Measurements from ENCODE around the gene MUC2. TPM values are rescaled to one million over a fixed set of nuclear protein-coding genes. Genes with fewer than 3 reads are reported as not detected.

The MUC2 gene
- total RNA-seq, 2 experiments from 2014 or later: not detected

DNA sequence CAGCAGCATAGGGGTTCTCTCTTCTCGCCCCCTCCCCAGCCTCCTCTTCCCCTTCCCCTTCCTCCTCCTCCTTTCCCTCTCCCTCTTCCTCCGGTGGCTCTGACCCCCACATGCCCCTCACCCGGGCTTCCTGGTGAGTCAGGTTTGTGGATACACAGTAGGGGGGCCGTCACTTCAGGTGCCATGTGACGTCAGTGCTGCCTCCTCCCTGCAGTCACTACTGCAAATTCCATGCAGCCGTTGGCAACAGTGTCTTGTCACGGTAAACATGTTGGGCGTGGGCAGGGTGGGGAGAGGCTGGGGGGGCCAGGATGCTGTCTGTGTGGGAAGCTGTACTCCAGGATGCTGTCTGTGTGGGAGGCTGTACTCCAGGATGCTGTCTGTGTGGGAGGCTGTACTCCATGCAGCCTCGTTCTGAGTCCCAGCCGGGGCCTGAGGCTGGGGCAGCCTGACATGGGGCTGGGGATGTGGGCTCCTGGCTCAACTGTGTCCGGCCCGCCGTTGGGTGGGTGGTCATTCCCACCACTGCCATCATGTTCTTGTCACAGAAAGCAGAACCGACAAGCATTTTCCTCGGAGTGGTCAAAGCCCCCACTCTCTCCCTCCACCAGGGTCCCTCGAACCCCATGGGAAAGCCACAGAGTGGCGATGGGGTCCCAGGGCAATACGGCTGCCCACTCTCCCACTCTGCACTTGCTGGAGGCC lies 2.4 kb upstream of the MUC2 start:
- peaks cover 1% of the 10 kb centered on the region for H3K27me3 Mint-ChIP-seq
- CTCF ChIA-PET: no interaction called here
- no peaks in the 10 kb centered on the region for H3K9me3 Mint-ChIP-seq
- POLR2A ChIA-PET: no interaction called here
- no peak for DNase-seq
- TF ChIP-seq, protein P1, sequence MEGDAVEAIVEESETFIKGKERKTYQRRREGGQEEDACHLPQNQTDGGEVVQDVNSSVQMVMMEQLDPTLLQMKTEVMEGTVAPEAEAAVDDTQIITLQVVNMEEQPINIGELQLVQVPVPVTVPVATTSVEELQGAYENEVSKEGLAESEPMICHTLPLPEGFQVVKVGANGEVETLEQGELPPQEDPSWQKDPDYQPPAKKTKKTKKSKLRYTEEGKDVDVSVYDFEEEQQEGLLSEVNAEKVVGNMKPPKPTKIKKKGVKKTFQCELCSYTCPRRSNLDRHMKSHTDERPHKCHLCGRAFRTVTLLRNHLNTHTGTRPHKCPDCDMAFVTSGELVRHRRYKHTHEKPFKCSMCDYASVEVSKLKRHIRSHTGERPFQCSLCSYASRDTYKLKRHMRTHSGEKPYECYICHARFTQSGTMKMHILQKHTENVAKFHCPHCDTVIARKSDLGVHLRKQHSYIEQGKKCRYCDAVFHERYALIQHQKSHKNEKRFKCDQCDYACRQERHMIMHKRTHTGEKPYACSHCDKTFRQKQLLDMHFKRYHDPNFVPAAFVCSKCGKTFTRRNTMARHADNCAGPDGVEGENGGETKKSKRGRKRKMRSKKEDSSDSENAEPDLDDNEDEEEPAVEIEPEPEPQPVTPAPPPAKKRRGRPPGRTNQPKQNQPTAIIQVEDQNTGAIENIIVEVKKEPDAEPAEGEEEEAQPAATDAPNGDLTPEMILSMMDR (IDR thresholded peaks at IDR 0.05): no peak
- no peak for ATAC-seq
- intact Hi-C loops (cut with micrococcal nuclease): no loop called here
- H3K4me1 Mint-ChIP-seq (ENCODE audit: low read depth): no peaks in the 10 kb centered on the region
- no peak overlapping the region for H3K27ac Mint-ChIP-seq
- H3K4me3 Mint-ChIP-seq: no peak overlapping the region
- H3K36me3 Mint-ChIP-seq (ENCODE audit: low read depth): no peaks in the 10 kb centered on the region

DNA sequence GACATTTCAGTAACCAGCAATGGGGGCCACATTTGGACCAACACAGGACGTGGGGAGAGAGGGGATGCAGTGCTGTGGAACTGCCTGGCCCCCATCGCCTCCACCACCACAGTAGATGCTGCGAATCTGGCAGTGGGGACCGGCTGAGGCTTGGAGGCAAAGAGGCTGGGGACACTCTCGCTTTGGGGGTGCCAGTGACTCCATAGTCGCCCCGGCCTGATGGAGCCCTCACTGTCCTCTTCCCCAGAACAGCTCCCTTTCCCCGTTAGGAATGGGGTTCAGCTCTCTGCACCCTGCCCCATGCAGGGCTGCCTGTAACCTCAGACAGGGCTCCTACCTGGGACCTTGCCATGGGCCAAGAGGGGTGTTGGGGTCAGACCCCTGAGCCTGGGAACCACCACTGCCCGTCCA lies 1.8 kb upstream of the MUC2 start:
- intact Hi-C loops (cut with micrococcal nuclease): no loop called here
- Mint-ChIP-seq H3K4me1 (ENCODE audit: low read depth) (no peaks in the 10 kb centered on the region), H3K27ac (no peak overlapping the region), H3K36me3 (ENCODE audit: low read depth) (no peaks in the 10 kb centered on the region), H3K9me3 (no peaks in the 10 kb centered on the region), H3K4me3 (no peak overlapping the region), H3K27me3 (peaks cover 1% of the 10 kb centered on the region)
- DNase-seq: no peak
- TF ChIP-seq, protein P1 (IDR thresholded peaks at IDR 0.05): no peak
- CTCF ChIA-PET: no interaction called here
- POLR2A ChIA-PET: no interaction called here
- no peak for ATAC-seq

DNA sequence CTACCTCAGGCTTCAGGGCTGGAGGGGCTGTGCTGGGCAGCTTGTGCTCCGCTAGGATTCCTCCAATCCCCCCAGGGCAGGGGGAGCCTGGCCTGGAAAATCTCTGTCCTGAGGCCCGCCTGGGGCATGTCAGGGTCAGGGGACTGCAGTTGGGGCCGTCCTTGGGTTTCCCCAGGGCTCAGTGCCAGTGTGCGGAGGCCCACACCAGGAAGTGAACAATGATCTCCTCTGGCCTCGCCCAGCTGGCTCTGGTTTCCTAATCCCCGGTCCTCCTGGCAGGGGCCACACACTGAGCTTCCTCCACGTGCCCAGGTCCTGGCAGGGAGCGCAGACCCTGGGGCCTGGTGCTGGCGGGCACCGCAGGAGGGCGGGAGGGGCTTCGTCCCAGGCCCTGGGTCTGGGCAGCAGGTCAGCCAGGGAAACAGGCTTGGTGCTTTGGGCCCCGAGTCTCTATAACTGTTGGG lies 1.4 kb upstream of the MUC2 start:
- H3K4me1 Mint-ChIP-seq (ENCODE audit: low read depth): no peaks in the 10 kb centered on the region
- no peaks in the 10 kb centered on the region for H3K9me3 Mint-ChIP-seq
- no peak overlapping the region for H3K4me3 Mint-ChIP-seq
- ATAC-seq: no peak
- no peak for DNase-seq
- H3K27me3 Mint-ChIP-seq: peaks cover 1% of the 10 kb centered on the region
- CTCF ChIA-PET: no interaction called here
- intact Hi-C loops (cut with micrococcal nuclease): no loop called here
- no peaks in the 10 kb centered on the region for H3K36me3 Mint-ChIP-seq (ENCODE audit: low read depth)
- POLR2A ChIA-PET: no interaction called here
- TF ChIP-seq, protein P1 (IDR thresholded peaks at IDR 0.05): no peak
- no peak overlapping the region for H3K27ac Mint-ChIP-seq

DNA sequence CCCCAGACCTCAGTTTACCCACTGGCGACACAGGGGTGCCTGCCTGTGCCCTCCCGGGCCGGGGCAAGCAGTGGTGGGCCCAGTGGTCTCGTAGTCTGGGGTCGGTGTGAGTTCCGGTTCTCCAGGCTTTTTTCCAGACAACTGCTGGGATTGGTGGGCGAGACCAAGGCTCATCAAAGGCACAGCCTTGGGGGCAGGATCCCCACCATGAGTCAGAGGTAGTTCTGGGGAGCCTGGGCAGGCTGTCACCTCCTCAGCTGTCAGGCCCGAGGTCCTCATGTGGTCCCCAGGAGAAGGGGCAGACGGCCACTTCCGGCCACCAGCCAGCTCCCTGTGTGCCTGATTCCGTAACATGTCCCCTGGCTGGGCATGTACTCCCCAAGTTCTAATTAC lies 827 bp upstream of the MUC2 start:
- CTCF ChIA-PET: no interaction called here
- TF ChIP-seq, protein P1 (IDR thresholded peaks at IDR 0.05): no peak
- peaks cover 1% of the 10 kb centered on the region for H3K27me3 Mint-ChIP-seq
- H3K36me3 Mint-ChIP-seq (ENCODE audit: low read depth): no peaks in the 10 kb centered on the region
- H3K27ac Mint-ChIP-seq: no peak overlapping the region
- no peak overlapping the region for H3K4me3 Mint-ChIP-seq
- ATAC-seq (no peak), DNase-seq (no peak)
- intact Hi-C loops (cut with micrococcal nuclease): no loop called here
- H3K4me1 Mint-ChIP-seq (ENCODE audit: low read depth): no peaks in the 10 kb centered on the region
- POLR2A ChIA-PET: no interaction called here
- H3K9me3 Mint-ChIP-seq: no peaks in the 10 kb centered on the region

DNA sequence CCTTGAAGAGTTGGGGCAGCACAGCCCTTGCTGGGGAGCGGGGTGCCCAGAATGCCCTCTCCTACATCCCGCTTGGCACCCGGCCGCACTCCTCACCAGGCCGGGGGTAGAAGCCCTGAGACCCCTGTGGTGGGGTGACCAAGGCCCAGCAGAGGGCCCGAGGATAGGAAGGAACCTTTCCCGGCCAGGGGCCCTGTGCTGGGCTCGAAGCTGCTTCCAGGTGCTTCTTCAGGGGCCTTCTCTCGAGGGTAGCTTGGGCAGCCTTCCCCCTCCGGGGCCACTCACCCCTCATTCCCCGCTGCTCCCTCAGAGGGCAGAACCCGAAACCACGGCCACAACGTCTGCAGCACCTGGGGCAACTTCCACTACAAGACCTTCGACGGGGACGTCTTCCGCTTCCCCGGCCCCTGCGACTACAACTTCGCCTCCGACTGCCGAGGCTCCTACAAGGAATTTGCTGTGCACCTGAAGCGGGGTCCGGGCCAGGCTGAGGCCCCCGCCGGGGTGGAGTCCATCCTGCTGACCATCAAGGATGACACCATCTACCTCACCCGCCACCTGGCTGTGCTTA lies 752 bp downstream of the MUC2 start:
- H3K9me3 Mint-ChIP-seq: no peaks in the 10 kb centered on the region
- DNase-seq: no peak
- no peak for ATAC-seq
- ChIA-PET POLR2A (no interaction called here), CTCF (no interaction called here)
- no peak overlapping the region for H3K4me3 Mint-ChIP-seq
- H3K4me1 Mint-ChIP-seq (ENCODE audit: low read depth): no peaks in the 10 kb centered on the region
- intact Hi-C loops (cut with micrococcal nuclease): no loop called here
- peaks cover 1% of the 10 kb centered on the region for H3K27me3 Mint-ChIP-seq
- no peak overlapping the region for H3K27ac Mint-ChIP-seq
- TF ChIP-seq, protein P1 (IDR thresholded peaks at IDR 0.05): no peak
- no peaks in the 10 kb centered on the region for H3K36me3 Mint-ChIP-seq (ENCODE audit: low read depth)

All from activated CD8-positive, alpha-beta T cell treated with anti-CD3 and anti-CD28 coated beads for 36 hours (primary cell).